ENCODE data around the gene LSAMP.

DNA sequence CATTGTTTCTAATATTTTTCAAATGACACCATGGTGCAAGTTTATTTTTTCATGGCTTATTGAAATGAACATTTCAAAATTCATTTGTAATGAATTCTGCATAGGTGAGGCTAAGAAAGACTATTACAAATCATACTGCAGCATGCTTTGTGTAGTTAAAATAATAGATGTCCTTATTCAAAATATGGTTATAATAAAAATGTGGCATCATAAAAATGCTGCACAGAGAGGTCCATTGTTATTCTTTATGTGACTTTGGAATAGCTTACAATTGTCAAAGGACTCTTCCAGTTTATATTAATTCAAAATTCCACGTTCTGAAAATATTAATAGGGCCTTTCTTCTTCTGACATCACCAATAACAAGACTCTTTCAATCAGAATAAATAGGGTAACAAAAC lies 599.3 kb downstream of the LSAMP start:
- TF ChIP-seq CTCF (conservative IDR thresholded peaks at IDR 0.05; ENCODE audit: low read length) (no peak), EZH2phosphoT487 (IDR thresholded peaks at IDR 0.05; ENCODE audit: borderline replicate concordance) (no peak)
